HG03520 (cell line): ENCODE measurements around the gene KIAA1210.
"Not testable (repeated sequence)": the region's sequence is repeated elsewhere in the genome, so short reads cannot be mapped to it uniquely, and the experiment has no call there.

Source experiments
- ATAC-seq: cut with Tn5 transposase; IDR thresholded peaks from one replicate; pipeline ENCODE4 v1.9.1; 2021; ENCODE audit warnings: mild to moderate bottlenecking, moderate library complexity; ENCODE audit not compliant: unreplicated experiment

The KIAA1210 gene

DNA sequence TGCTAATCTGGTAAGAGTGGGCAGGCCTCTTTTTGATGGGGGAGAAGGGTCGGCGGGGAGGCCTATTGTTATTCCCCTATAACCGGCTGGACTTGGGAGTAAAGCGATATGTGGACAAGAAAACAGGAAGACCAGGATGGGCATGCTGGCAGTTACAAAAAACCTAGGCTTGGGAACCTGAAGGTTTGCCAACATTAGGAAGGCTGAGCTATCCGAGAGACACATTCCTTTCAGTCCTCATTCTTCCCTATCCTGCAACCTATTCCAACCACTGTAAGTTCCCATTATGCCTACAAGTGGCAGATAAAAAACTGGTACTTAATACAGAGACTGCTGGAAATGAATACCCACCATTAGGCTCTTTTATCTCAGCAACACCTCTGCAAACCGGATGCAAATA, 87.2 kb downstream of the KIAA1210 start:
- no peak for ATAC-seq

DNA sequence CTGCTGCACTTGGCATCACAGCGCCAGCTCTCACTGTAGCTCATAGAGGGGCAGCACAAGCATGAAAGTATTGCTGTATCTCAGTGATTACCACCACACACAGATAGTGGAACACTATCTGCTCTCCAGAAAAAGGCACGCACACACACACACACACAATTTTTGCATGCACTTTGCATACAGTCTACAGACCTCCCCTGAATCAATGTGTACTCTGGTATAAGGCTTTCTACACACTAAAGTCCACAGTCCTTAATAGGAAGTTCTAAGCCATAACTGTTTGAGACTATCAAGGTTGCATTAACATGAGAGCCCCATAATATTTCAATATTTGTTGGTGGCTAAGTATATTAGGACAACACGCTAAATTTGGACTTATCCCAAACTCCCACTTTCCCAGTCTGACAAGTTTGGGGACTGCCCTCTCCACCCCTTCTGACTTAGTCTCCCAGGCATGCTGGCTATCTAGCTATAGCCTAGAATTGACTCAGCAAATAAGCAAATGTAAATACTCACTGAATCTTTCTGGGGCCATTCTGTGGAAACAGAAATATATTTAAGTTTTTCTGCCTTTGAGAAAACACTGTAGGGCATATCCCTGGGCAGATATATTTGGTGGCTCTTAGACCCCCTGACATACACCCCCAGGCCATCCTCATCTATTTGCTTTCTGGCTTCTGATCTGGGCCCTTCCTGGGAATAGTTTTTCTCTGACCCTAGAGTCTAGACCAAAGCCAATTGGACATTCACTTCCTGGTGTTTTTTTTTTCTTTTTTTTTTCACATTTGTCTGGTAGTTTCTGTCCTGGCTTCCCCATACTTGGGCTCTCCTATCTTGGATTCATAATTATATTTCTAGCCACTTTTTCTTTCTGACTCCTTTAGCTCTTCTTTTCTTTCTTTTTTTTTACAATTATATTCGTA, 91.2 kb downstream of the KIAA1210 start:
- no peak for ATAC-seq

DNA sequence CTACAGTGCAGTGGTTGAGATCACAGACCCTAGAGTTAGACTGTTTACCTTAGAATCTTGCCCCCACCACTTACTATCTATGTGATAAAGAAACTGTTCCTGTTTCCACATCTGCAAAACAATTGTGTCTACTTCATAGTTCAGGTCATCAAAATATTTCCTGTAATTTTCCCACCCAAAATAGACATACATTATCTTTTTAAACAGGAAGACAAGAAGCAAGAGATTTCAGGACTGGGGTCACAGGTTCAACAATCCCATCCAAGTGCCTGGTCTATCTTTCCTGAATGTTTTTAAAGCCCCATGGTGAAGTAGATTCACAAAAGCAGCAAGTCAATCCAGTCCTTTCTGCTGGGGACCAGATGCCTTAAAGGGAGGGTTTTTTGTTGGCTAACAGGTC, 96.6 kb downstream of the KIAA1210 start:
- no peak for ATAC-seq

DNA sequence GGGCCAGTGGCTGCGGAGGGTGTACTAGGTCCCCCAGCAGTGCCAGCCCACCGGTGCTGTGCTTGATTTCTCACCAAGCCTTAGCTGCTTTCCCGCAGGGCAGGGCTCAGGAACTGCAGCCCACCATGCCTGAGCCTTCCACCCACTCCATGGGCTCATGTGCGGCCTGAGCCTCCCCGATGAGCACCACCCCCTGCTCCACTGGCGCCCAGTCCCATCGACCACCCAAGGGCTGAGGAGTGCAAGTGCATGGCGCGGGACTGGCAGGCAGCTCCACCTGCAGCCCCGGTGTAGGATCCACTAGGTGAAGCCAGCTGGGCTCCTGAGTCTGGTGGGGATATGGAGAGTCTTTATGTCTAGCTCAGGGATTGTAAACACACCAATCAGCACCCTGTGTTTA, 98.0 kb downstream of the KIAA1210 start:
- not testable (repeated sequence) for ATAC-seq

DNA sequence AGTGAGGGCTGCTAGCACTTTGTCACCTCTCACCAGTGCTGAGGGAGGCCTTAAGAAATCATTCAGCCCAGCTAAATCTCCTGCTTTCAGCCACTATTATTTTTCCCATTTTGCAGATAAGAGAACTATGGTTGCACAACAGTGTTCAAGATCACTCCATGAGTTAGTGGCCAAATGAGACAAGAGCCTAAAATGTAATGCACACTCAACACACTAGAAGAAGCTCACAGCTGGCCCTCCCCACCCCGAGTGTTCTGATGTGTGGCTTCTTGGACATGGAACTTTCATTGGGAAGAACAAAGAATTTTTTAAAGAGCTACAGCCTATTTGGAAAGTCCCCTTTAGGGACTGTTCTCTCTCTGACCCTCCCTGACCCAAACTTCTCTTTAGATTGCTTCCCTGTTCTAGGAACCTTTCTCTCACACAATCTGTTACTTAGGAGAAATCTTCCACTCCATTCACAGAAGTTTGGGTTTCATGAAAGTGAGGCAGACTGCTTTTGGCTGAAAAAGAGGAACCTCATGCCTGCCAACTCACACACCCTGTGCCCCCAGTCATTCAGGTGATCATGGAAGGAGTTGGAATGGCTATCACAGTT, 98.8 kb downstream of the KIAA1210 start:
- ATAC-seq: no peak
